RCC 7860 (cell line): ENCODE results near the gene CCDC97.
"Not testable (repeated sequence)": the region's sequence is repeated elsewhere in the genome, so short reads cannot be mapped to it uniquely, and the experiment has no call there.

ENCODE experiments used
- DNase-seq: peaks from one replicate; pipeline ENCODE4 v3.0.0-alpha.2; 2015; ENCODE audit warnings: low spot score
- FAIRE-seq: peaks from 2 replicates; lab custom pipeline; 2012; peaks lifted over from hg19 to GRCh38; lab: Jason Lieb, UNC

Gene CCDC97

DNA sequence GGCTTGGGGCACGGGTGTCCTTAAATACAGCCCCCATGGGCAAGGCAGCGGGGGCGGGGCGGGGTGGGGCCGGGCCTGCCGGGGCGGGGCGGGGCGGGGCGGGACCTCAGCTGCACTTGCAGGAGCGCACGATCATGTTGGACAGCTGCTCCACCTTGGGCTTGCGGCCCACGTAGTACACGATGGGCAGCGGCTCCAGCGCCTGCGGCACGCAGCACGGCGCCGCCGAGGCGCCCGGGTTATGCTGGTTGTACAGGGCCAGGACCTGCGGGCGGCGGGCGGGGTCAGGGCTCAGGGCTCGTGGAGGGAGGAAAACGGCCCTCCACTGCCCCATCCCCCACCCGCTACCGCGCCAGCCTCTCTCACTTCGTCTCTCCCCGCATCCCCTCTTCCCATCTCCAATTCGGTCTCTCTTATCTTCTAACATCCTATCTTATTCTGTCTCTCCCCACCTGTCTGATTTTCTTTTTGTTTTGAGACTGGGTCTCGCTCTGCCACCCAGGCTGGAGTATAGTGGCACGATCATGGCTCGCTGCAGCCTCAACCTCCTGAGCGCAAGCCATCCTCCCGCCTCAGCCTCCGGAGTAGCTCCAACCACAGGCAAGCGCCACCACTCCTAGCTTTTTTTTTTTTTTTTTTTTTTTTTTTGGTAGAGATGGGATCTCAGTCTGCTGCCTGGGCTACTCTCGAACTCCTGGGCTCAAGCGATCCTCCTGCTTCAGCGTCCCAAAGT is 21.1 kb downstream of the CCDC97 start:
- no peak for FAIRE-seq
- no peak for DNase-seq

DNA sequence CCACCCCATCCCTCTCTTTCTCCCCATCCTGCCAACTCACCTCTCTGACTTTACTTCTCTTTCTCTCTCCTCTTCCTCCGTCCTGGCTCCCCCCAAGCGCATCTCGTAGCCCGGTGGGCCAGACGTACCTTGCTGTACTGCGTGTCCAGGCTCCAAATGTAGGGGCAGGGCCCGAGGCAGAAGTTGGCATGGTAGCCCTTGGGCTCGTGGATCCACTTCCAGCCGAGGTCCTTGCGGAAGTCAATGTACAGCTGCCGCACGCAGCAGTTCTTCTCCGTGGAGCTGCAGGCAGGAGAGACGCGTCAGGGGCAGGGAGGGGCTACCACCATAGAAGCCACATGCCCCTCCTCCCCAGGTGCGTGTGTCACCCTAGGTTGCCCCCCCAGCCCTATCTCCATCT is 22.0 kb downstream of the CCDC97 start:
- no peak for DNase-seq
- no peak for FAIRE-seq

DNA sequence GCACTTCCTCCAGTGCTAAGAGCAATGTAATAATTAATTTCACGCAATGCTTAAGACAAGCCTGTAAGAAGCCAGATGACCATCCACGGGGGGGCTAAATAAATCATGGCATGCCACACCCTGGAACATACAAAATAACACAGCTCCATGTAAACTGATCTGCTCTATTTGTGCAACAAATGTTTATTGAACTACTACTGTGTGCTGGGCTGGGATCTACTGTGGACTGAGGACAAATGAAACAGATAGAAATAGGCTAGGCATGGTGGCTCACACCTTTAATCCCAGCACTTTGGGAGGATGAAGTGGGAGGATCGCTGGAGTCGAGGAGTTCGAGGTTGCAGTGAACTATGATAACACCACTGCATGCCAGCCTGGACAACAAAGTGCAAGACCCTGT is 22.5 kb downstream of the CCDC97 start:
- DNase-seq (no peak), FAIRE-seq (no peak)

DNA sequence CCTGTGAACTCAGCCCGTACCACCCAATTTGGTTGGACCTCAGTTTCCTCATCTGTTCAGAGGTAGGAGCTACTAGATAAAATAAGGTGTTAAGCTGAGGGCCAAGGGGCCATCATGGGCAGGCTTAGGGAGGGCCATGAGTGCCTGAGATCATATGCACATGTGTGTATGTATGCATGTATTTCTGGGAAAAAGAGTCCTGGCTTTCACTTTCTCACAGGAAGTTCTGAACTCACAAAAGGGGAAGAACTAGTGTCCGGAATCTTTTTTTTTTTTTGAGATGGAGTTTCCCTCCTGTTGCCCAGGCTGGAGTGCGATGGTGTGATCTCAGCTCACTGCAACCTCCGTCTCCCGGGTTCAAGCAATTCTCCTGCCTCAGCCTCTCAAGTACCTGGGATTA is 24.8 kb downstream of the CCDC97 start:
- FAIRE-seq (no peak), DNase-seq (no peak)

DNA sequence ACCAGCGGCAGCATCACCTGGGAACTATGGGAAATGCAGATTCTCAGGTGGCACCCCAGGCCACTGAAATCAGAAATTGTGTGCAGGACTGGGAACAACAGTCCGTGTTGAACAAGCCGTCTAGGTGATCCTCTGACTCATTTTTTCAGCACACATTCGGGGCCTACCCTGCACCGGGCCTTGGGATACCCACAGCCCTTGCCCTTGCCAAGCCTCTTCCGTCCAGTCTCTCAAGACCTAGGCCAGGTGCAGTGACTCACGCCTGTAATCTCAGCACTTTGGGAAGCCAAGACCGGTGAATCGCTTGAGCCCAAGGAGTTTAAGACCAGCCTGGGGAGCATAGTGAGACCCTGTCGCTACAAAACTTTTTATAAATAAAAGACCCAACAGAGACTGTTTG is 25.5 kb downstream of the CCDC97 start:
- DNase-seq (no peak), FAIRE-seq (no peak)

DNA sequence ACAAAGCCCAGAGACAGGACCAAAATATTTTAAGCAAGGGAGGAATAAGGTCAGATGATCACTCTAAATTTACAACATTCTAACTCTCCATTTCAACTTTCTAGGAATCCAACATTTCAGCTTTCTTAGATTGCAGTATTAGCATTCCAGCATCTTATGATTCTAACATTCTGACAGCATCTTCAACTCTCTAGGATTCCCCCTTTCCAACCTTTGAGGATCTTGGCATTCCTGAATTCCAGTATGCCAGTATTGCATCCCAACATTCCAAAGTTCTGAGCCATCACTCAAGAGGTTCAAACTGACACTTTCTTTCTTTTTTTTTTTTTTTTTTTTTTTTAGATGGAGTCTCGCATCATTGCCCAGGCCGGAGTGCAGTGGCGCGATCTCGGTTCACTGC is 30.0 kb downstream of the CCDC97 start:
- peak; percentile 86 for DNase-seq
- FAIRE-seq: peak; percentile 90

DNA sequence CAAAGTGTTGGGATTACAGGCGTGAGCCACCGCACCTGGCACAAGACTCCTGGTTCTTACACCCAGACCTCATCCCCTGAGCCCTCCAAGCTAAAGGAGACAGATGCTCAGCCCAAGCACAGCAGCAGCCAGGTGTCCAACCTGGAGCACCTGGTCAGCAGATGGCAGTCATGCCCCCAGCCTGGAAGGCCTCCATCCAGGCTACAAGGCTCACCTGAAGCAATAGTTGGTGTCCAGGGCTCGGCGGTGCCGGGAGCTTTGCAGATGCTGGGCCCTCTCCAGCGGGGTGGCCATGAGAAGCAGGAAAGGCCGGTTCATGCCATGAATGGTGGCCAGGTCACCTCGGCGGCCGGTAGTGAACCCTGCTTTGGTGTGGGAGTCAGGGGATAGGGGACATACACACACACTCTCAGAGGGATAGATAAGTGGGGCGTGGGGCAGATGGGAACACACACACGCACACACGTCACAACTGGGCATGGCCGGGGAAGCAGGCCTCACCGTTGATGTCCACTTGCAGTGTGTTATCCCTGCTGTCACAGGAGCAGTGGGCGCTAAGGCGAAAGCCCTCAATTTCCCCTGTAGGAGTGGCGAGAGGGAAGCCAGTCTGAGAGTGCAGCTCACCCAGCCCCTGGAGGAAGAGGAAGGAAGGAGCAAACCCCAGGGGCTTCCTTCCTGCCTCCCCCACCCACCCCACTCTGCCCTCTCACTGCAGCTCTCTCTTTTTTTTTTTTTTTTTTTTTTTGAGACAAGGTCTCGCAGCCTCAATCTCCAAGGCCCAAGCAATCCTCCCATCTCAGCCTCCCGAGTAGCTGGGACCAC is 31.9 kb downstream of the CCDC97 start:
- no peak for FAIRE-seq
- DNase-seq: no peak

DNA sequence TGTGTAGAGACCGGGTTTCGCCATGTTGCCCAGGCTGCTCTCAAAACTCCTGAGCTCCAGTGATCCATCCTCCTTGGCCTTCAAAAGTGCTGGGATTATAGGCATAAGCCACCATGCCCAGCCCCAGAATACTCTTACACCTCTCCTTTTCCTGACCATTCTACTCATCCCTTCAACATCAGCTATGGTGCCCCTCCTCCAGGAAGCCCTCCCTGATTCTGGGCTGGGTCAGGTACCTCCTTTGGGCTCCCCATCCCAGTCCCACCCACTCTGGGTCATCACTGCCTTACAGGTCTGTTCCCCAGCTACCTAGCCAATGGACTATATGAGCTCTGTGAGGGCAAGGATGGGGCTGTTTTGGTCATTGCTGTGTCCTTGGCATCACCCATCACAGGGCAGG is 34.2 kb downstream of the CCDC97 start:
- no peak for FAIRE-seq
- DNase-seq: no peak

DNA sequence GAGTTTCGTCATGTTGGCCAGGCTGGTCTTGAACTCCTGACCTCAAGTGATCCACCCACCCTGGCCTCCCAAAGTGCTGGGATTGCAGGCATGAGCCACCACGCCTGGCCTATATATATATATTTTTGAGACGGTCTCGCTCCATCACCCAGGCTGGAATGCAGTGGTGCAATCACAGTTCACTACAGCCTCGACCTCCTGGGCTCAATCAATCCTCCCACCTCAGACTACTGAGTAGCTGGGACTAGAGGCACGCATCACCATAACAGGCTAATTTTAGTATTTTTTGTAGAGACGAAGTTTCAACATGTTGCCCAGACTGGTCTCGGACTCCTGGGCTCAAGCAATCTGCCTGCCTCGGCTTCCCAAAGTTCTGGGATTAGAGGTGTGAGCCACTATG is 36.9 kb downstream of the CCDC97 start:
- FAIRE-seq, DNase-seq: not testable (repeated sequence)

DNA sequence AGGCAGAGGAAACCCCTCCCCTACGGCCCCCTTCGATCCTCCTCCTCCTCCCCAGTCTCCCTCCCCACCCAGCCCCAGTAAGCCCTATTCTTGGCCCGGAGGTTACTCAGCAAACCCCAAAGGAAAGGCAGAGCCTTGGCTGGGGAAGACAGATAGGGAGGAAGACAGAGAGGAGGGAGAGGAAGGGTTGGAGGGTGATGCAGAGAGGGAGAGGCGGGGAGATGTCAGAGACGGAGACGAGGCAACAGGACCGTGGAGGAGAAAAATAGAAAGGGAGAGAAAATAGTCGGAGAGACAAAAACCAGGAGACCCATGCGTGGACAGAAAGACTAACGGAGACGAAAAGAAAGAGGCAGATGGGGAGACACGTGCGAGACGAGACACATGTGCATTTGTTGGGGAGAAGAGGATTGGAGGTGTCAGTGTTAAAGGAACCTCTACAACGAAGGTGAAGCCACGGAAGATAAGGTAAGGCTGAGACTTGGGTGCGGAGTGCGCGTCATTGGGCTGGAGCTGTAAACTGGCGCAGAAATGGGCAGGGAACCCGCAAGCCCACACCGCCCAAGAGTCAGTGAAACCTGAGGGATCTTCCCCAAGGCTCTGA is 40.9 kb downstream of the CCDC97 start:
- no peak for DNase-seq
- FAIRE-seq: no peak

DNA sequence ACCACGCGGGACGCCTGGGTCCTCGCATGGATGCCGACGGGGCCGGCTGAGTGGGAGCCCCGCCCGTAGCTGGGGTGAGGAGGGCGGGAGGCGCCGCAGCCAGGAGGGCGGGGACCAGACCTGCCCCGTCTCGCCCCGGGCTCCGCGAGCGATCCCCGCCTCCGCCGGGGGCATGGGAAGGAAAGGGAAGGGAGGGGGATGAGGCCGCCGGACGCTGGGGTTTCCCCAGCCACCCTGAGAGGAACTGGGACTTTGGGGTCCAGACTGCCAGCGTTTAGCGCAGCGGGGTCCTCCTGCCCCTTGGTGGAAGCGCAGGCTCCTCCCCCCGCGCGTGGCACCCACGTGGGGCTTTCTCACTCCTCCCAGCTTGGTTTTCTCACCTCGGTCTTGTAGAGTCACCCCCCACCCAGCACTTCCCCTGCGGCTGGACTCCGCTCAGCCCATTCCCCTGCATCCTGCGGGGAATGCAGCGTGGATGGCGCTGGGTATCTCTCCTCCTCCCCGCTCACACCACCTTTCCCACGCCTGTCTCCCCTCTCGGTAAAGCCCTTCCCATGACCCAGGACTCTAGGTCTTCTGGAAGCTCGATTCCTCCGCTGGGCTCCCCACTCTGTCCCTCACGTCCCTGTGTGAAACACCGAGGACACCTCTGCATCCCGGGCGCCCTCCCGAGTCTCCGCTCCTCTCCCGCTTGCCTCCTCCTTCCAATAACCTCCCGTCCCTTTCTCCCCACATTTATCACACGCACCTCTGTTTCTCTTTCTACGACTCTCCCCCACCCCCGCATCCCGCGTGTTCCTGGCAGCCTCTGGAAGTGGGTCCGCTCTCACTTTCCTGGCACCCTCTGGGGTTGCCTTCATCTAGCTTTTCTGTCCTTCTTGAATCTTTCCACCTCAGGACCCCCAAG is 41.6 kb downstream of the CCDC97 start:
- no peak for DNase-seq
- no peak for FAIRE-seq

DNA sequence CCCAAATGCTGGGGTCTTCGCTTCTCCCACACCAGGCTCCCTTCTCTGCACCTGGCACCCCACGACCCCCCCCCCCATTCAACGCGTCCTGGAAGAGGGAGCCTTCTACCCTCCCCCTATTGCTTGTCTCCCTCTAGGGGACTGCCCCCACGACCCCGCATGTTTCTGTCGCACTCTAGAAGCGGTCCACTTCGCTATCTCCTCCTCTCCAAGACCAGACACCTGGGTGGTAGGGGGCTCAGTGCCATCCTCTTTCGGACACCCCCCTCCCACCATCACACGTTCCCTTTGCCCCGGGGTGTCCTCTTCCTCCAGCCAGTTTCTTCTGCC is 42.3 kb downstream of the CCDC97 start:
- no peak for FAIRE-seq
- no peak for DNase-seq

DNA sequence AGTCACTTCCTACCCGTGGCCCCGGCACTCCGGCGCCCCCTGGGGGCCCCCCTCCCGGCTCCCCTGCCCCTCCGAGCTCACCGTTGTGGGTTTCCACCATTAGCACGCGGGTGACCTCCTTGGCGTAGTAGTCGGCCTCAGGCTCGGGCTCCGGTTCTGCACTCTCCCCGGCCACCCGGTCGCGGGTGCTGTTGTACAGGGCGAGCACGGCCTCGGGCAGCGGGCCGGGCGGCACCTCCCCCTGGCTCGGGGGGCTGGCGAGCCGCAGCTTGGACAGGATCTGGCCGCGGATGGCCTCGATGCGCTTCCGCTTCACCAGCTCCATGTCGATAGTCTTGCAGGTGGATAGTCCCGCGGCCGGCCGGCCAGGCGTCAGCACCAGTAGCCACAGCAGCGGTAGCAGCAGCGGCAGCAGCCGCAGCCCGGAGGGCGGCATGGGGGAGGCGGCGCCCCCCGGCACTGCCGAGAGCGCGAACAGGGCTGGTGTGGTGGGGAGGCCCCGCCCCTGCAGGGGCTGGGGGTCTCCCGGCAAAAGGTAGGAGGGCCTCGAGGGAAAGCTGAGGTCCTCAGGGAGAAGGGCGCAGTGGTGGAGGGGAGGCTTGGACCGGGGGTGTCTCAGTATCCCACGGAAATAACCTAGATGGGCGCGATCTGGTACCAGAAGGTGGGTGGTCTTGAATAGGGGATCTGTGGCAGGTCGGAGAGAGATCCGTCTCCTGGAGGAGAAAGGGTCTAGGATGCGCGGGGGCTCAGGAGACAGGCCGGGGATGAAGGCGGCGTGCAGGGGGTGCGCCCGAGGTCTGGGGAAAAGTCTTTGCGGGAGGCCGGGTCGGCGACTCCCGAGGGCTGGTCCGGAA is 42.9 kb downstream of the CCDC97 start:
- no peak for FAIRE-seq
- peak; percentile 38 for DNase-seq

DNA sequence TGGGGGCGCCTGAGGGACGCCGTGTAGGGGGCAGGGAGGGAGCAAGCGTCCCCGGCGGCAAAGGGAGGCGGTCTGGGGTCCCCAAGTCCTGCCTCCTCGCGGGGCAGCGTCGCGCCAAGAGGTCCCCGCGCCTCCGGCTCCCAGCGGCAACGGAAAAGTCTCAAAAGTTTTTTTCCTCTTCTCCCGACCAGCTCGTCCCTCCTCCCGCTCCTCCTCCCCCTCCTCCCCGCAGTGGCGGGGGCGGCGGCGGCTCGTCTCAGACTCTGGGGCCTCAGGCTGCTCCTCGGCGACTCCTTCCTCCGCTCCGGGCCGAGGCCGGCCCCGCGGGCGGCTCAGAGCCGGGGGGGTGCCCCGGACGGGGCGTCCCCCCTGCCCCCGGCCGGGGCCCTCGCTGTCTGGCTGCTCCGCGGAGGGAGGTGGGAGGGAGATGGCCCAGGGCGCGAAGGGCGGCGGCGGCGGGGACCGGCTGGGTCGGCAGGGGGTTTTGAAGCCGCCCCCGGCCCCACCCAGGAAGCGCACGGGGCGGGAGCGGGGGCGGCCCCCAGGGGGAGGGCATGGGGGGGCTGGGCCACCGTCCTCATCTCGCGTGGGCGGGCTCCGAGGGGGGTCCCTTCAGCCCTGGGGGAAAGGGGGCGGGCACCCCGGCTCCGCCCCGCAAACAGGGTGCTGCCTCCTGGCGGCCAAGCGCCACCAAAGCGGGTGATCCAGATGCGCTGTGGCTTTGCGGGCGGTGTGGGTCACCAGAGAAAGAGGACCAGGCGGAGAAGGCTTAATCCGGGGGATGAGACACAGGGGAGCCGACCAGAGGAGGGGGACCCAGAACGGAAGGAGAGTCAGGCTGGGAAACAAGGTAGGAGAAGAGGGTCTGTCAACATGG is 43.7 kb downstream of the CCDC97 start, which contains the start of gene TGFB1:
Gene TGFB1 (minus strand): TSS at position 457 of the 877 bp plus-strand sequence. CDS start 878 bp downstream, outside the sequence.
- DNase-seq: peak; percentile 68
- no peak for FAIRE-seq

DNA sequence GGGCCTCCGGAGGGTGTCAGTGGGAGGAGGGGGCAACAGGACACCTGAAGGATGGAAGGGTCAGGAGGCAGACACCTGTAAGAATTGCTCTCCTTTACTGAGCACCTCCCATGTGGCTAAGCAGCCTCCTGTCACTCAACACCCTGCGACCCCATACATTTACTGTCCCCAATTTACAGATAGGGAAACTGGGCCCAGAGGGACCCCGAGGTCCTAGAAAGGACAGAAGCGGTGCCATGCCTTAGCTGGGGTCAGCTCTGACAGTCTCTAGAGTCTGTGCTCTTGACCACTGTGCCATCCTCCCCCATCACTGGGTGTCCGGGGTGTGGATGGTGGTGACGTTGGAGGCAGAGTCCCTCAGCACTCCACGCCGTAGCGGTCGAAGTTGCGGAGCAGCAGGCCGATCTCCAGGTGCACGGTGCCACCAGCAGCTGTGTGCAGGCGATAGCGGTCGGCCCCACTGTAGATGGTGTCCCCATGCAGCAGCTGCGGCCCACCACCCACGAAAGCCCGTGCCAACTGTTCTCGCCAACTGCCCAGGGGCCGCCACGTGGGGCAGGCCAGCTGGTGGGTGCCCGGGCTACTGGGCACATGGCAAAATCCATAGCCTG is 44.5 kb downstream of the CCDC97 start:
- DNase-seq: no peak
- FAIRE-seq: no peak

DNA sequence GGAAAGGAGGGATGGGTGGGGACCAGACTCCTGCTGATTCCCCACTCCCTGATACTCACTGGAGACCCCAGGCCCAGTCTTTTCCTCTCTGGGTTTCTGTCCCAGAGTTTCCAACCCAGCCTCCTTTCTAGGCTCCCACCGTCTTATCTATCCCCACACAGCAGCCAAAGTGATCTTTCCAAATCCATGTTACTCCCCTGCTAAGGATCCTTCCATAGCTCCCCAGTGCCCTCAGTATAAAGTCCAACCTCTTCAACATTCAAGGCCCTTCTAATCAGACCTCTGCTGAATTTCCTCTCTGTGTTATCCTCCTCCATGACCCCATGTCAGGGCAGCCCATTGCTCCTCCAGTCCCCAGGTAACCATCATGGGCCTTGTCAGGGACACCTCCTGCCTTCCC is 45.1 kb downstream of the CCDC97 start:
- FAIRE-seq: no peak
- DNase-seq: no peak

DNA sequence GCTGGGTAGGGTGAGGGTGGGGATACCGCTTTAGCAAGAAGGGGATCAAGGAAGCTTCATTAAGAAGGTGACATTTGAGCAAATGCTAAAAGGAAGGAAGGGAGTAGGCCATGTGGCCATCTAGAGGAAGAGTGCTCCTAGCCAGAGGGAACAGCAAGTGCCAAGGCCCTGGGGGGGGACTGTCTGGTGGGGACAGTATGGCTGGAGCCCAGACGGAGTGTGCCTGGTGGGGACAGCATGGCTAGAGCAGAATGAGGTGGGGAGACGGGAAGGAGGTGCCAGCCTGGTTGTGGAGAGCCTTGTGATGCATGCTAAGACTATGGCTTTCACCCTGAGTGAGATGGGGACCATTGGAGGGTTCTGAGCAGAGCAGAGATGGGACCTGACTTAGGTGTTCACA is 45.8 kb downstream of the CCDC97 start:
- no peak for FAIRE-seq
- DNase-seq: no peak

DNA sequence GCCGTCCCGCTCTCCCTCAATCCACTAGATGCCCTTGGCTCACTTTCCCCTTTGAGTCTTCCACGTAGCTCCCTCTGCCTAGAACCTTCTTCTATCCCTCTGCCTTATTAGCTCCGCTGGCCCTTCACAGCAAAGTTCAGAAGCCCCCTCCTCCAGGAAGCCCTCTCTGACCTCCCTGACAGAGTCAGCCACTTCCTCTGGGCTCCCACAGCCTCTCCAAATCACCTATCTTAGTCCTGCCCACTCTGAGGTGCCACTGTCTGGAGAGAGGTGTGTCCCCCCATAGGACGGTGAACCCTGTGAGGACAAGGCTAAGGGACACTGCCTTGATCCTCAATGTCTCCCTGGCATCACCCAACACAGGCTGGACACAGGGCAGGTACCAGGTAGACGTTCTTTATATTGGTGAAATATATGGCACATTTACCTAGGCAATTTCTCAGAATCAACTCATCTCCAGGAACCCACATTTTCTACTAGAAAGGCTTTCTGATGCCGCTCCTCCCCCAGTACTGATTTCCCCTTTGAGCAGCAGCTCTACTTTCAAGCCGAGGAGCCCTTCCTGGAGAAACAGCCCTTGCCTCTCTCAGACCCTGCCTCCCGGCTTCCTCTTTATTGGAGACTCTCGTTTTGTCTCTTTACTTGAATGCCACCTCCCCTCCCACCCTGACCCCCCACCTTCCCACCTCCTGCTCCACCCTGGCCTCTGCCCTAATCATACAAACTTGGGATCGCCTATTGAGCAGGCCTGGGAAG is 47.2 kb downstream of the CCDC97 start:
- DNase-seq (no peak), FAIRE-seq (no peak)
